ENCODE results near the gene HOMER2. TPM values are rescaled to one million over a fixed set of nuclear protein-coding genes. Genes with fewer than 3 reads are reported as not detected.

The HOMER2 gene
- polyA plus RNA-seq, 1 experiment: 1.1 TPM

DNA sequence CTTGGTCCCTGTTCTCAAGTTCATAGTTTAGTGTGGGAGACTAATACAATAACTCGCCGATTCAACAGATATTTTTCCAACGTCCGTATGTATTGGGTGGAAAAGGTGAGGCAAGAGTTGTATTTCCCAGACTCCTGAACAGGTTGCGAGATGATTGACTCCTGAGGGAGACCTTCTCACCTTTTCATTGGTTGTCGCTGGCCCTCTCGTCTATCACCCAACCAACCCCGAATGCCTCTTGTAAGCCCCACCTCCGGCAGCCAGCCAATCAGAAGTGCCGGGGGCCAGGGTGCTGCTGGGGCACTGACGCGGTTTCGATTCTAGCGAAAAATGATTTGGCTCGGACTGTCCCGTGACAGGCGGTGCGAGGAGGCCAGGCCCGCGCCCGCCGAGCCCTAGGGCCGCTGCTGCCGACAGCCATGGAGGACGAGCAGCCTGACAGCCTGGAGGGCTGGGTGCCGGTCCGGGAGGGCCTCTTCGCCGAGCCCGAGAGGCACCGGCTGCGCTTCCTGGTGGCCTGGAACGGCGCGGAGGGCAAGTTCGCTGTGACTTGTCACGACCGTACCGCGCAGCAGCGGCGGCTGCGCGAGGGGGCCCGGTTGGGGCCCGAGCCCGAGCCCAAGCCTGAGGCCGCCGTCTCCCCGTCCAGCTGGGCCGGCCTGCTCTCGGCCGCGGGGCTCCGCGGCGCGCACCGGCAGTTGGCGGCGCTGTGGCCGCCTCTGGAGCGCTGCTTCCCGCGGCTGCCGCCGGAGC is 143.0 kb downstream of the HOMER2 start, which contains the start of gene WHAMM:
TSS of gene WHAMM (plus strand) at position 321 of the 753 bp plus-strand sequence. CDS start at position 420, 99 bp downstream.
- TF ChIP-seq, protein P1, sequence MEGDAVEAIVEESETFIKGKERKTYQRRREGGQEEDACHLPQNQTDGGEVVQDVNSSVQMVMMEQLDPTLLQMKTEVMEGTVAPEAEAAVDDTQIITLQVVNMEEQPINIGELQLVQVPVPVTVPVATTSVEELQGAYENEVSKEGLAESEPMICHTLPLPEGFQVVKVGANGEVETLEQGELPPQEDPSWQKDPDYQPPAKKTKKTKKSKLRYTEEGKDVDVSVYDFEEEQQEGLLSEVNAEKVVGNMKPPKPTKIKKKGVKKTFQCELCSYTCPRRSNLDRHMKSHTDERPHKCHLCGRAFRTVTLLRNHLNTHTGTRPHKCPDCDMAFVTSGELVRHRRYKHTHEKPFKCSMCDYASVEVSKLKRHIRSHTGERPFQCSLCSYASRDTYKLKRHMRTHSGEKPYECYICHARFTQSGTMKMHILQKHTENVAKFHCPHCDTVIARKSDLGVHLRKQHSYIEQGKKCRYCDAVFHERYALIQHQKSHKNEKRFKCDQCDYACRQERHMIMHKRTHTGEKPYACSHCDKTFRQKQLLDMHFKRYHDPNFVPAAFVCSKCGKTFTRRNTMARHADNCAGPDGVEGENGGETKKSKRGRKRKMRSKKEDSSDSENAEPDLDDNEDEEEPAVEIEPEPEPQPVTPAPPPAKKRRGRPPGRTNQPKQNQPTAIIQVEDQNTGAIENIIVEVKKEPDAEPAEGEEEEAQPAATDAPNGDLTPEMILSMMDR (IDR thresholded peaks at IDR 0.05; ENCODE audit: low read depth, low read length): 0 out of 2 replicates have a peak, but pooled peaks have one; percentile 1
- H3K9me3 ChIP-seq (ENCODE audit: control insufficient read depth, insufficient read depth, low read length): no peaks in the 10 kb centered on the region
- H3K27ac ChIP-seq (ENCODE audit: low read depth, low read length): peak within 1 kb of the TSS; percentile 90
- ChIA-PET CTCF (interaction anchor here (0.5 to 0.7 kb wide), 2 partner anchors 68 to 281 kb away, joined by 3 read pairs; no protein-coding TSS in a partner anchor), POLR2A (interaction anchor here (1.3 to 1.8 kb wide), 6 partner anchors 24 to 270 kb away, joined by 3 to 10 read pairs (median 5); partner anchors contain the start of genes BTBD1, RAMAC and RPS17)
- H3K27me3 ChIP-seq (ENCODE audit: control insufficient read depth, insufficient read depth, low read length): no peaks in the 10 kb centered on the region
- DNase-seq (ENCODE audit: low read depth, low spot score): peak; percentile 94
- H3K4me3 ChIP-seq (ENCODE audit: low read depth, low read length): peak within 1 kb of the TSS; percentile 90

DNA sequence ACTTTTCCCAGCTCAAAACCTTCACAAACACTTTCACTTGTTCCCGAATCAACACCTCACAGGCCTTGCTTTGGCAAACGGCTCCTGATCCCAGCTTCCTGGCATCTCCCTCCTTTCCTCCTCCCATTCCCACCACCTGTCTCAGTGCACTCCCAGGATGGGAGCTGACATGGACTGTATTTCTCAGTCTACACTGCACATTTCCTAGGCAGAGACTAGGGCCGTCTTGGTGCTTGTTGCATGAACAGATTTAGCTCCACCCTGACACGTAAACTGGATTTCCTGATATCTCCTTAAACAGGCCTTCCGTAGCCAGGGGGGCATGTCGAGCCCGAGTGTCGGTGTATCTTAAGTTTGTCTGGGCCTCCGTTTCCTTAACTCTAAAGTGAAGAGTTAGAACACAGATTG is 143.9 kb downstream of the HOMER2 start:
- Histone ChIP-seq H3K27me3 (ENCODE audit: control insufficient read depth, insufficient read depth, low read length) (no peaks in the 10 kb centered on the region), H3K9me3 (ENCODE audit: control insufficient read depth, insufficient read depth, low read length) (no peaks in the 10 kb centered on the region), H3K4me3 (ENCODE audit: low read depth, low read length) (no peak overlapping the region), H3K27ac (ENCODE audit: low read depth, low read length) (no peak overlapping the region)
- CTCF ChIA-PET: no interaction called here
- TF ChIP-seq, protein P1 (IDR thresholded peaks at IDR 0.05; ENCODE audit: low read depth, low read length): no peak
- DNase-seq (ENCODE audit: low read depth, low spot score): no peak
- POLR2A ChIA-PET: no interaction called here

DNA sequence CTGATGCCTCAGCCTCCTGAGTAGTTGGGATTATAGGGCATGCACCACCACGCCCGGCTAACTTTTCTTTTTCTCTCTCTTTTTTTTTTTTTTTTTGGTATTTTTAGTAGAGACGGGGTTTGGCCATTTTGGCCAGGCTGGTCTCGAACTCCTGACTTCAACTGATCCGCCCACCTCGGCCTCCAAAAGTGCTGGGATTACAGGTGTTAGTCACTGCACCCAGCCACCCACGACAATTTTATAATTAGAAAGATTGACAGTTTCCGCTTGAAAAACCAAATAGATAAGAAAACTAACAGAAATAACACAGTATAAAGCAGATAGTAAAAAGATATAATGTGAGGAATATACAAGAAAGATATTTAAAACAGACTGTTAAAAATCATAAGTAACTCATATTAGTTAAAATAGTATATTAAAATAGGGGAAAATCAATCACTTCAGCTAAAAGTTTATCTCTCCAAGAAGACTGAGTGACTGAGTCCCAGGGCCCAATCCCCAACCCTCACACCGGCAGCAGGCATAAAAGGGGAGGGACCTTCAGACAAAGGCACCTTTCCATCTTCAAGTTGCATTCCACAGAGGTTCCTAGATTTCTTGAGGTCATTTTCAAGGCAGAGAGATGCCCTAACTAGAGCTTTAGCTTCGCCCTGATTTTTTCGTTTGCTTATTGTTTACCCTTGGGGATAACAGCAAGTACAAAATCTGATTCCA is 144.4 kb downstream of the HOMER2 start:
- Histone ChIP-seq H3K27ac (ENCODE audit: low read depth, low read length) (no peak overlapping the region), H3K27me3 (ENCODE audit: control insufficient read depth, insufficient read depth, low read length) (peaks cover 2% of the 10 kb centered on the region), H3K9me3 (ENCODE audit: control insufficient read depth, insufficient read depth, low read length) (no peaks in the 10 kb centered on the region), H3K4me3 (ENCODE audit: low read depth, low read length) (no peak overlapping the region)
- TF ChIP-seq, protein P1 (IDR thresholded peaks at IDR 0.05; ENCODE audit: low read depth, low read length): no peak
- no peak for DNase-seq (ENCODE audit: low read depth, low spot score)
- ChIA-PET CTCF (no interaction called here), POLR2A (no interaction called here)

DNA sequence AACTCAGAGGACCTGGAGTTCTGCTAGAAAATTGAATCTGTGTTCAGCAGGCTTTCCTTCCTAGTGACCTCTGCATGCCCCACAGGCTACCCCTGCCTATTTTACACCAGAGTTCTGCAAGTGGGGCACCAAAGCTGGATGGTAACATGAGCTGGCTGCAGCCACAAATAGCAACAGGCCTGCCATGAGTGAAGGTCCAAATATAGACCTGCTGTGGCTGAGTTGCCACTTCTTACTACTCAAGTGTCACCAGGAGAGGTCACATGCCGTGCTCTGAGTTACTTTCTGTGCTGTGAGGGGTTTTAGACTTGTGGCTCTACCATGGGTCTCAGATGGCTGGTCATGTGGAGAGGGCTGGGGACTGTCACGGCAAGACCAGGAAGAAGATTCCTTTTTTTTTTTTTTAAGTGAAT is 146.5 kb downstream of the HOMER2 start, which contains the start of gene FSD2:
TSS of gene FSD2 (minus strand) at position 76 of the 413 bp plus-strand sequence. CDS start 18,679 bp downstream, outside the sequence.
- TF ChIP-seq, protein P1 (IDR thresholded peaks at IDR 0.05; ENCODE audit: low read depth, low read length): no peak
- CTCF ChIA-PET: no interaction called here
- no peaks in the 10 kb centered on the region for H3K9me3 ChIP-seq (ENCODE audit: control insufficient read depth, insufficient read depth, low read length)
- POLR2A ChIA-PET: interaction anchor here (0.7 kb wide), 1 partner anchor 36 kb away, joined by 4 read pairs; no protein-coding TSS in a partner anchor
- no peak for DNase-seq (ENCODE audit: low read depth, low spot score)
- H3K27me3 ChIP-seq (ENCODE audit: control insufficient read depth, insufficient read depth, low read length): peaks cover 7% of the 10 kb centered on the region
- no peak within 1 kb of the TSS for H3K27ac ChIP-seq (ENCODE audit: low read depth, low read length)
- no peak within 1 kb of the TSS for H3K4me3 ChIP-seq (ENCODE audit: low read depth, low read length)
